ENCODE data around the gene CPSF4. TPM values are rescaled to one million over a fixed set of nuclear protein-coding genes. Genes with fewer than 3 reads are reported as not detected.
A peak's percentile ranks its signal among the peaks of the same experiment; 100 is the strongest.

Gene CPSF4
- total RNA-seq, 1 experiment from 2014 or later: 37.2 TPM

GRCh38 chr7:99446096-99446495 is 7.4 kb downstream of the CPSF4 start:
- no peak for TF ChIP-seq CTCF (IDR thresholded peaks at IDR 0.05; ENCODE audit: unreplicated experiment)
- no TSS peak for BruUV-seq (replicated peaks)
- intact Hi-C loops (cut with micrococcal nuclease; ENCODE audit: unreplicated experiment): no loop called here
- no peak for DNase-seq
- Mint-ChIP-seq H3K9me3 (ENCODE audit: low read depth, unreplicated experiment) (no peaks in the 10 kb centered on the region), H3K36me3 (ENCODE audit: insufficient read depth, unreplicated experiment) (peaks cover 40% of the 10 kb centered on the region), H3K4me3 (ENCODE audit: low read depth, unreplicated experiment) (no peak overlapping the region), H3K27ac (ENCODE audit: unreplicated experiment) (no peak overlapping the region), H3K4me1 (ENCODE audit: low read depth, unreplicated experiment) (no peaks in the 10 kb centered on the region), H3K27me3 (ENCODE audit: unreplicated experiment) (no peaks in the 10 kb centered on the region)
- CTCF ChIA-PET: no interaction called here

- intact Hi-C loops (cut with micrococcal nuclease; ENCODE audit: unreplicated experiment): no loop called here
- CTCF ChIA-PET: interaction anchor here (0.7 kb wide), 1 partner anchor 71 kb away, joined by 4 read pairs; no protein-coding TSS in a partner anchor
Observed at GRCh38 chr7:99447943-99448342, 9.2 kb downstream of the CPSF4 start.

GRCh38 chr7:99448855-99449254 is 10.1 kb downstream of the CPSF4 start:
- no peak for TF ChIP-seq CTCF (IDR thresholded peaks at IDR 0.05; ENCODE audit: unreplicated experiment)

More at GRCh38 chr7:99447943-99448342, 9.2 kb downstream of the CPSF4 start:
- Mint-ChIP-seq H3K27ac (ENCODE audit: unreplicated experiment) (no peak overlapping the region), H3K27me3 (ENCODE audit: unreplicated experiment) (no peaks in the 10 kb centered on the region), H3K4me1 (ENCODE audit: low read depth, unreplicated experiment) (no peaks in the 10 kb centered on the region), H3K9me3 (ENCODE audit: low read depth, unreplicated experiment) (no peaks in the 10 kb centered on the region), H3K4me3 (ENCODE audit: low read depth, unreplicated experiment) (no peak overlapping the region), H3K36me3 (ENCODE audit: insufficient read depth, unreplicated experiment) (peaks cover 36% of the 10 kb centered on the region)
- DNase-seq: peak; percentile 13
- no TSS peak for BruUV-seq (replicated peaks)
- no peak for TF ChIP-seq CTCF (IDR thresholded peaks at IDR 0.05; ENCODE audit: unreplicated experiment)

GRCh38 chr7:99449326-99449725 is 10.6 kb downstream of the CPSF4 start:
- peaks cover 37% of the 10 kb centered on the region for H3K36me3 Mint-ChIP-seq (ENCODE audit: insufficient read depth, unreplicated experiment)

More at GRCh38 chr7:99448855-99449254, 10.1 kb downstream of the CPSF4 start:
- Mint-ChIP-seq H3K27me3 (ENCODE audit: unreplicated experiment) (no peaks in the 10 kb centered on the region), H3K9me3 (ENCODE audit: low read depth, unreplicated experiment) (no peaks in the 10 kb centered on the region), H3K36me3 (ENCODE audit: insufficient read depth, unreplicated experiment) (peaks cover 35% of the 10 kb centered on the region), H3K4me3 (ENCODE audit: low read depth, unreplicated experiment) (no peak overlapping the region), H3K4me1 (ENCODE audit: low read depth, unreplicated experiment) (no peaks in the 10 kb centered on the region), H3K27ac (ENCODE audit: unreplicated experiment) (no peak overlapping the region)
- no TSS peak for BruUV-seq (replicated peaks)
- DNase-seq: no peak
- intact Hi-C loops (cut with micrococcal nuclease; ENCODE audit: unreplicated experiment): no loop called here
- CTCF ChIA-PET: no interaction called here

More at GRCh38 chr7:99449326-99449725, 10.6 kb downstream of the CPSF4 start:
- Mint-ChIP-seq H3K27me3 (ENCODE audit: unreplicated experiment) (no peaks in the 10 kb centered on the region), H3K4me3 (ENCODE audit: low read depth, unreplicated experiment) (no peak overlapping the region), H3K27ac (ENCODE audit: unreplicated experiment) (no peak overlapping the region), H3K4me1 (ENCODE audit: low read depth, unreplicated experiment) (no peaks in the 10 kb centered on the region), H3K9me3 (ENCODE audit: low read depth, unreplicated experiment) (no peaks in the 10 kb centered on the region)
- intact Hi-C loops (cut with micrococcal nuclease; ENCODE audit: unreplicated experiment): no loop called here
- no peak for TF ChIP-seq CTCF (IDR thresholded peaks at IDR 0.05; ENCODE audit: unreplicated experiment)
- no TSS peak for BruUV-seq (replicated peaks)
- DNase-seq: no peak
- CTCF ChIA-PET: no interaction called here
